A549 (cell line): ENCODE measurements around the gene RXFP1.
"Not testable (repeated sequence)": the region's sequence is repeated elsewhere in the genome, so short reads cannot be mapped to it uniquely, and the experiment has no call there.

Experiments
- CEBPB ChIP-seq, 2 experiments: fragments of >200 bp in 1 of 2; sonication (Bioruptor Twin) in 1 of 2; formaldehyde crosslinking in 1 of 2; IDR thresholded peaks; 2 replicates each; pipeline ENCODE4 v1.6.1; 2012 to 2016
- HDAC2 ChIP-seq: fragments of 200-600 bp; sonication (generic); IDR thresholded peaks from 2 replicates; pipeline ENCODE4 v1.6.1; 2016
- JUN ChIP-seq, 2 experiments: fragments of >200 bp; sonication (Bioruptor Twin); formaldehyde crosslinking; IDR thresholded peaks; 2 replicates in 1 of 2; 3 replicates in 1 of 2; pipeline ENCODE4 v1.6.1; 2016 to 2017
- MAZ ChIP-seq: fragments of 150-350 bp; IDR thresholded peaks from 2 replicates; pipeline ENCODE4 v1.6.1; 2014; ENCODE audit warnings: antibody characterized with exemption, low read depth, low read length, borderline replicate concordance
- POLR2A ChIP-seq: IDR thresholded peaks from 2 replicates; pipeline ENCODE4 v1.6.1; 2012; ENCODE audit warnings: mild to moderate bottlenecking, low read length
- ZFP36 ChIP-seq: fragments of 450-650 bp; IDR thresholded peaks from 2 replicates; pipeline ENCODE4 v1.6.1; 2014; ENCODE audit warnings: borderline replicate concordance; ENCODE audit not compliant: partially characterized antibody
- TF ChIP-seq, protein P1 (sequence below): fragments of 200-600 bp; sonication (generic); IDR thresholded peaks from 2 replicates; pipeline ENCODE4 v1.6.1; 2016; ENCODE audit warnings: antibody characterized with exemption, mild to moderate bottlenecking, moderate library complexity
- TF ChIP-seq, protein P2 (sequence below): fragments of >200 bp; sonication (Bioruptor Twin); formaldehyde crosslinking; IDR thresholded peaks from 3 replicates; pipeline ENCODE4 v1.5.1; 2016
- TF ChIP-seq, protein P3 (sequence below): fragments of 150-350 bp; IDR thresholded peaks from 2 replicates; pipeline ENCODE4 v1.6.1; 2014; ENCODE audit warnings: low read depth, mild to moderate bottlenecking, low read length
- TF ChIP-seq, protein P4 (sequence below): fragments of 450-650 bp; IDR thresholded peaks from 2 replicates; pipeline ENCODE4 v1.6.1; 2014; ENCODE audit warnings: antibody characterized with exemption

DNA sequence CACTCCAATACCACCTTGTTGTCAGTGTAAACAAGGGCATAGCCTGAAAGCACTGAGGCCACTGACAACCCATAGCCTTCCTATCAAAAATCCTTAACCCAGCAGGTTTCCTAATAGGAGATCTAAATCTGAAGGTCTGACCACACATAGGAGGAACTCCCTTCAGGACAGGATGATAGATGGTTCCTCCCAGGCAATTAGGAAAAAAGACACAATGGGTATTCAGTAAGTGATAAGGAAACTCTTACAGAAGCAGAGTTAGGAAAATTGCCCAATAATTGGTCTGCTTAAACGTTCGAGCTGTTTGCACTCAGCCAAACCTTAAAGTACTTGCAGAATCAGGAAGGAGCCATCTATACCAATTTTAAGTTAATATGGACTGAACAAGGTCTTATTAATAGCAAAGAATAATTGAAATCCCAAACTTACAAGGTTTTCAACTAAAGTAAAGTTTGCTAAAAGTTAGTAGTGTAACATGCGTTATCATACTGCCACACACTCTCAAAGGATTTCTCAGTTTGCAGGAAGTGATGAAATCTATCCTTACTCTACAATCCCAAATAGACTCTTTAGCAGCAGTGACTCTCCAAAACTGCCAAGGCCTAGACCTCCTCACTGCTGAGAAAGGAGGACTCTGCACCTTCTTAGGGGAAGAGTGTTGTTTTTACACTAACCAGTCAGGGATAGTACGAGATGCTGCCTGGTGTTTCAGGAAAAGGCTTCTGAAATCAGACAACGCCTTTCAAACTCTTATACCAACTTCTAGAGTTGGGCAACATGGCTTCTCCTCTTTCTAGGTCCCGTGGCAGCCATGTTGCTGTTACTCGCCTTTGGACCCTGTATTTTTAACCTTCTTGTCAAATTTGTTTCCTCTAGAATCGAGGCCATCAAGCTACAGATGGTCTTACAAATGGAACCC is 142.3 kb downstream of the RXFP1 start:
- TF ChIP-seq, protein P1, sequence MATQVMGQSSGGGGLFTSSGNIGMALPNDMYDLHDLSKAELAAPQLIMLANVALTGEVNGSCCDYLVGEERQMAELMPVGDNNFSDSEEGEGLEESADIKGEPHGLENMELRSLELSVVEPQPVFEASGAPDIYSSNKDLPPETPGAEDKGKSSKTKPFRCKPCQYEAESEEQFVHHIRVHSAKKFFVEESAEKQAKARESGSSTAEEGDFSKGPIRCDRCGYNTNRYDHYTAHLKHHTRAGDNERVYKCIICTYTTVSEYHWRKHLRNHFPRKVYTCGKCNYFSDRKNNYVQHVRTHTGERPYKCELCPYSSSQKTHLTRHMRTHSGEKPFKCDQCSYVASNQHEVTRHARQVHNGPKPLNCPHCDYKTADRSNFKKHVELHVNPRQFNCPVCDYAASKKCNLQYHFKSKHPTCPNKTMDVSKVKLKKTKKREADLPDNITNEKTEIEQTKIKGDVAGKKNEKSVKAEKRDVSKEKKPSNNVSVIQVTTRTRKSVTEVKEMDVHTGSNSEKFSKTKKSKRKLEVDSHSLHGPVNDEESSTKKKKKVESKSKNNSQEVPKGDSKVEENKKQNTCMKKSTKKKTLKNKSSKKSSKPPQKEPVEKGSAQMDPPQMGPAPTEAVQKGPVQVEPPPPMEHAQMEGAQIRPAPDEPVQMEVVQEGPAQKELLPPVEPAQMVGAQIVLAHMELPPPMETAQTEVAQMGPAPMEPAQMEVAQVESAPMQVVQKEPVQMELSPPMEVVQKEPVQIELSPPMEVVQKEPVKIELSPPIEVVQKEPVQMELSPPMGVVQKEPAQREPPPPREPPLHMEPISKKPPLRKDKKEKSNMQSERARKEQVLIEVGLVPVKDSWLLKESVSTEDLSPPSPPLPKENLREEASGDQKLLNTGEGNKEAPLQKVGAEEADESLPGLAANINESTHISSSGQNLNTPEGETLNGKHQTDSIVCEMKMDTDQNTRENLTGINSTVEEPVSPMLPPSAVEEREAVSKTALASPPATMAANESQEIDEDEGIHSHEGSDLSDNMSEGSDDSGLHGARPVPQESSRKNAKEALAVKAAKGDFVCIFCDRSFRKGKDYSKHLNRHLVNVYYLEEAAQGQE = not testable (repeated sequence)
- TF ChIP-seq, protein P2, sequence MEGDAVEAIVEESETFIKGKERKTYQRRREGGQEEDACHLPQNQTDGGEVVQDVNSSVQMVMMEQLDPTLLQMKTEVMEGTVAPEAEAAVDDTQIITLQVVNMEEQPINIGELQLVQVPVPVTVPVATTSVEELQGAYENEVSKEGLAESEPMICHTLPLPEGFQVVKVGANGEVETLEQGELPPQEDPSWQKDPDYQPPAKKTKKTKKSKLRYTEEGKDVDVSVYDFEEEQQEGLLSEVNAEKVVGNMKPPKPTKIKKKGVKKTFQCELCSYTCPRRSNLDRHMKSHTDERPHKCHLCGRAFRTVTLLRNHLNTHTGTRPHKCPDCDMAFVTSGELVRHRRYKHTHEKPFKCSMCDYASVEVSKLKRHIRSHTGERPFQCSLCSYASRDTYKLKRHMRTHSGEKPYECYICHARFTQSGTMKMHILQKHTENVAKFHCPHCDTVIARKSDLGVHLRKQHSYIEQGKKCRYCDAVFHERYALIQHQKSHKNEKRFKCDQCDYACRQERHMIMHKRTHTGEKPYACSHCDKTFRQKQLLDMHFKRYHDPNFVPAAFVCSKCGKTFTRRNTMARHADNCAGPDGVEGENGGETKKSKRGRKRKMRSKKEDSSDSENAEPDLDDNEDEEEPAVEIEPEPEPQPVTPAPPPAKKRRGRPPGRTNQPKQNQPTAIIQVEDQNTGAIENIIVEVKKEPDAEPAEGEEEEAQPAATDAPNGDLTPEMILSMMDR = not testable (repeated sequence)
- not testable (repeated sequence) for TF ChIP-seq HDAC2; CEBPB (IDR thresholded peaks at IDR 0.05); POLR2A; JUN (IDR thresholded peaks at IDR 0.05); ZFP36; MAZ
- TF ChIP-seq, protein P3, sequence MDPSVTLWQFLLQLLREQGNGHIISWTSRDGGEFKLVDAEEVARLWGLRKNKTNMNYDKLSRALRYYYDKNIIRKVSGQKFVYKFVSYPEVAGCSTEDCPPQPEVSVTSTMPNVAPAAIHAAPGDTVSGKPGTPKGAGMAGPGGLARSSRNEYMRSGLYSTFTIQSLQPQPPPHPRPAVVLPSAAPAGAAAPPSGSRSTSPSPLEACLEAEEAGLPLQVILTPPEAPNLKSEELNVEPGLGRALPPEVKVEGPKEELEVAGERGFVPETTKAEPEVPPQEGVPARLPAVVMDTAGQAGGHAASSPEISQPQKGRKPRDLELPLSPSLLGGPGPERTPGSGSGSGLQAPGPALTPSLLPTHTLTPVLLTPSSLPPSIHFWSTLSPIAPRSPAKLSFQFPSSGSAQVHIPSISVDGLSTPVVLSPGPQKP = not testable (repeated sequence)
- TF ChIP-seq, protein P4, sequence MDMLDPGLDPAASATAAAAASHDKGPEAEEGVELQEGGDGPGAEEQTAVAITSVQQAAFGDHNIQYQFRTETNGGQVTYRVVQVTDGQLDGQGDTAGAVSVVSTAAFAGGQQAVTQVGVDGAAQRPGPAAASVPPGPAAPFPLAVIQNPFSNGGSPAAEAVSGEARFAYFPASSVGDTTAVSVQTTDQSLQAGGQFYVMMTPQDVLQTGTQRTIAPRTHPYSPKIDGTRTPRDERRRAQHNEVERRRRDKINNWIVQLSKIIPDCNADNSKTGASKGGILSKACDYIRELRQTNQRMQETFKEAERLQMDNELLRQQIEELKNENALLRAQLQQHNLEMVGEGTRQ = not testable (repeated sequence)
